HEK293 (cell line): ENCODE data around the gene CASS4.

Source experiments
- ELK4 ChIP-seq: IDR thresholded peaks from 2 replicates; pipeline ENCODE4 v1.6.1; 2011; ENCODE audit warnings: mild to moderate bottlenecking, low read depth, low read length, borderline replicate concordance
- HOXA7 ChIP-seq: sonication (generic); formaldehyde crosslinking; IDR thresholded peaks from 2 replicates; pipeline ENCODE4 v1.8.1; 2022; ENCODE audit warnings: missing genetic modification reagents, borderline replicate concordance
- IKZF3 ChIP-seq: fragments of 450-650 bp; IDR thresholded peaks from 2 replicates; pipeline ENCODE4 v1.5.0; 2018; ENCODE audit warnings: missing biosample characterization, mild to moderate bottlenecking, missing genetic modification characterization, moderate library complexity
- INSM2 ChIP-seq: fragments of 450-650 bp; formaldehyde crosslinking; IDR thresholded peaks from 2 replicates; pipeline ENCODE4 v1.5.1; 2016; ENCODE audit warnings: missing biosample characterization, missing genetic modification characterization
- KLF7 ChIP-seq: fragments of 450-650 bp; formaldehyde crosslinking; IDR thresholded peaks from 2 replicates; pipeline ENCODE4 v1.5.1; 2016; ENCODE audit warnings: missing biosample characterization, missing genetic modification characterization, borderline replicate concordance
- KLF9 ChIP-seq: fragments of 450-650 bp; formaldehyde crosslinking; IDR thresholded peaks from 2 replicates; pipeline ENCODE4 v1.5.1; 2016; ENCODE audit warnings: missing biosample characterization, missing genetic modification characterization, low read depth
- MYNN ChIP-seq: fragments of 450-650 bp; formaldehyde crosslinking; IDR thresholded peaks from 2 replicates; pipeline ENCODE4 v1.5.1; 2016; ENCODE audit warnings: missing biosample characterization, missing genetic modification characterization, borderline replicate concordance
- REPIN1 ChIP-seq: fragments of 450-650 bp; formaldehyde crosslinking; IDR thresholded peaks from 2 replicates; pipeline ENCODE4 v1.5.1; 2017; ENCODE audit warnings: missing biosample characterization, missing genetic modification characterization, low read depth
- ZBTB1 ChIP-seq: fragments of 450-650 bp; formaldehyde crosslinking; IDR thresholded peaks from 2 replicates; pipeline ENCODE4 v1.5.1; 2016; ENCODE audit warnings: missing biosample characterization, missing genetic modification characterization
- ZBTB48 ChIP-seq: fragments of 450-650 bp; formaldehyde crosslinking; IDR thresholded peaks from 2 replicates; pipeline ENCODE4 v1.5.1; 2016; ENCODE audit warnings: missing biosample characterization, missing genetic modification characterization
- ZBTB8A ChIP-seq: fragments of 450-650 bp; formaldehyde crosslinking; IDR thresholded peaks from 2 replicates; pipeline ENCODE4 v1.5.1; 2016; ENCODE audit warnings: missing biosample characterization, missing genetic modification characterization
- ZNF10 ChIP-seq: fragments of 450-650 bp; formaldehyde crosslinking; IDR thresholded peaks from 2 replicates; pipeline ENCODE4 v1.5.1; 2017; ENCODE audit warnings: missing biosample characterization, missing genetic modification characterization
- ZNF140 ChIP-seq: fragments of 450-650 bp; formaldehyde crosslinking; IDR thresholded peaks from 2 replicates; pipeline ENCODE4 v1.5.1; 2016; ENCODE audit warnings: missing biosample characterization, missing genetic modification characterization
- ZNF16 ChIP-seq: fragments of 450-650 bp; formaldehyde crosslinking; IDR thresholded peaks from 2 replicates; pipeline ENCODE4 v1.5.1; 2016; ENCODE audit warnings: low read depth, missing biosample characterization, missing genetic modification characterization
- ZNF175 ChIP-seq: fragments of 450-650 bp; formaldehyde crosslinking; IDR thresholded peaks from 2 replicates; pipeline ENCODE4 v1.5.1; 2016; ENCODE audit warnings: missing biosample characterization, missing genetic modification characterization
- ZNF211 ChIP-seq: fragments of 450-650 bp; formaldehyde crosslinking; IDR thresholded peaks from 2 replicates; pipeline ENCODE4 v1.5.1; 2016; ENCODE audit warnings: low read depth, missing biosample characterization, missing genetic modification characterization
- ZNF239 ChIP-seq: fragments of 450-650 bp; formaldehyde crosslinking; IDR thresholded peaks from 2 replicates; pipeline ENCODE4 v1.5.1; 2016; ENCODE audit warnings: missing biosample characterization, missing genetic modification characterization
- ZNF341 ChIP-seq: fragments of 450-650 bp; formaldehyde crosslinking; IDR thresholded peaks from 2 replicates; pipeline ENCODE4; 2016; ENCODE audit warnings: low read depth, missing biosample characterization, missing genetic modification characterization
- ZNF350 ChIP-seq: fragments of 450-650 bp; formaldehyde crosslinking; IDR thresholded peaks from 2 replicates; pipeline ENCODE4 v1.5.0; 2017; ENCODE audit warnings: missing biosample characterization, mild to moderate bottlenecking, missing genetic modification characterization
- ZNF544 ChIP-seq: fragments of 450-650 bp; formaldehyde crosslinking; IDR thresholded peaks from 2 replicates; pipeline ENCODE4 v1.5.0; 2017; ENCODE audit warnings: missing biosample characterization, missing genetic modification characterization
- ZNF621 ChIP-seq: fragments of 450-650 bp; formaldehyde crosslinking; IDR thresholded peaks from 2 replicates; pipeline ENCODE4 v1.5.1; 2017; ENCODE audit warnings: missing biosample characterization, missing genetic modification characterization
- ZNF623 ChIP-seq: fragments of 450-650 bp; formaldehyde crosslinking; IDR thresholded peaks from 2 replicates; pipeline ENCODE4 v1.5.1; 2016; ENCODE audit warnings: missing biosample characterization, missing genetic modification characterization
- ZNF677 ChIP-seq: fragments of 450-650 bp; IDR thresholded peaks from 2 replicates; pipeline ENCODE4 v1.5.0; 2018; ENCODE audit warnings: missing biosample characterization, mild to moderate bottlenecking, missing genetic modification characterization, moderate library complexity
- ZNF704 ChIP-seq: fragments of 450-650 bp; formaldehyde crosslinking; IDR thresholded peaks from 2 replicates; pipeline ENCODE4 v1.5.1; 2016; ENCODE audit warnings: missing biosample characterization, missing genetic modification characterization
- ZNF777 ChIP-seq: fragments of 450-650 bp; formaldehyde crosslinking; IDR thresholded peaks from 2 replicates; pipeline ENCODE4 v1.5.1; 2017; ENCODE audit warnings: missing biosample characterization, missing genetic modification characterization, borderline replicate concordance
- ZSCAN5A ChIP-seq: fragments of 450-650 bp; formaldehyde crosslinking; IDR thresholded peaks from 2 replicates; pipeline ENCODE4 v1.5.1; 2016; ENCODE audit warnings: missing biosample characterization, missing genetic modification characterization
- TF ChIP-seq, protein P1 (sequence below): fragments of 450-650 bp; formaldehyde crosslinking; IDR thresholded peaks from 2 replicates; pipeline ENCODE4 v1.5.1; 2016; ENCODE audit warnings: missing biosample characterization, missing genetic modification characterization
- TF ChIP-seq, protein P2 (sequence below): fragments of 450-650 bp; formaldehyde crosslinking; IDR thresholded peaks from 2 replicates; pipeline ENCODE4 v1.5.1; 2016; ENCODE audit warnings: missing biosample characterization, missing genetic modification characterization

CASS4 gene

DNA sequence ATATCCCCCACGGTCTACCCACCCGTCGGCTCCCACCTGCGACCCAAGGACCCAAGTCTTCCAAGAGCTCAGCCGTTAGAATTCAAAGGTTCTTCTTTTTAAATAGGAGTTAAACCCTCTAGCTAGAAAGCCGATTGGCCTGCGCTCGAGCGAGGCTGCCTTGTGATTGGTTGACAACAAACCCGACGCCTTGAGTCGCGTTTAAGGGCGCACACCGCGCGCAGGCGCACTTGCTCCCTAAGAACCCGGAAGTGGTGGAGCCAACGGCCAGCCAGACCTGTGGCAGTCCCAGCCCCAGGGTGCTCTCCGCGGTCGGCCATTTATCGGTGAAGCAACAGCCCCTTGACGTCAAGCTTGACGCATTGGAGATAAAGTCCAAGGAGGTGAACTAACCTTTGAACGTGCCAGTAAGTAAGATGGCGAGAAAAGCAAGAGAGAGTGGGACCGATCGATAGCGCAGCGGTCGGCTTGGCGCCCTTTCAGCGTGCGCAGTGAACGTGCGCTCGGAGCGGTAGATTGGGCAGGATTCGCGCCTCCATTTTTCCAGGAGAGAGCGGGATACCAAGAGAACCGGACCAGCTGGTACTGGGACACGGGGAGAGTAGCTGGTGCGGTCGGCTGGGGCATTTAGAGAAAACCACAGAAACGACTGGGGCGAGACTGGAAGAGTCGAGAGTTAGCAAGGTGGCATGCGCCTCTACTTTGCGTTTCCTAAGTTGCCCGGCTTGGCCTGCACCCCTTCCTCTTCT lies 19.8 kb upstream of the CASS4 start, which contains the start of the genes AURKA and CSTF1 (continued):
- TF ChIP-seq INSM2 (tag by site-specific recombination) (peak; percentile 49), ZNF677 (tag by site-specific recombination) (no peak), KLF9 (tag by site-specific recombination) (no peak; the same call in 1 of the 2 replicates), MYNN (tag by site-specific recombination) (no peak), ELK4 (no peak), ZSCAN5A (tag by site-specific recombination) (no peak), ZNF704 (no peak), ZNF777 (tag by site-specific recombination) (0 out of 2 replicates have a peak, but pooled peaks have one; percentile 24), KLF7 (tag by site-specific recombination) (no peak), ZBTB1 (tag by site-specific recombination) (0 out of 2 replicates have a peak, but pooled peaks have one; percentile 30), ZNF239 (tag by site-specific recombination) (no peak), ZNF621 (no peak), ZNF16 (no peak), REPIN1 (tag by site-specific recombination) (no peak), ZBTB48 (tag by site-specific recombination) (peak; percentile 30; the same call in 1 of the 2 replicates), ZNF10 (tag by site-specific recombination) (no peak), ZNF350 (tag by site-specific recombination) (no peak), IKZF3 (tag by site-specific recombination) (peak; percentile 81), ZNF341 (peak; percentile 54), ZNF175 (tag by site-specific recombination) (no peak), ZNF544 (tag by site-specific recombination) (no peak), ZNF140 (tag by site-specific recombination) (no peak), HOXA7 (no peak), ZNF623 (tag by site-specific recombination) (no peak), ZBTB8A (tag by site-specific recombination) (peak; percentile 89), ZNF211 (tag by site-specific recombination) (no peak)
- TF ChIP-seq, protein P1, sequence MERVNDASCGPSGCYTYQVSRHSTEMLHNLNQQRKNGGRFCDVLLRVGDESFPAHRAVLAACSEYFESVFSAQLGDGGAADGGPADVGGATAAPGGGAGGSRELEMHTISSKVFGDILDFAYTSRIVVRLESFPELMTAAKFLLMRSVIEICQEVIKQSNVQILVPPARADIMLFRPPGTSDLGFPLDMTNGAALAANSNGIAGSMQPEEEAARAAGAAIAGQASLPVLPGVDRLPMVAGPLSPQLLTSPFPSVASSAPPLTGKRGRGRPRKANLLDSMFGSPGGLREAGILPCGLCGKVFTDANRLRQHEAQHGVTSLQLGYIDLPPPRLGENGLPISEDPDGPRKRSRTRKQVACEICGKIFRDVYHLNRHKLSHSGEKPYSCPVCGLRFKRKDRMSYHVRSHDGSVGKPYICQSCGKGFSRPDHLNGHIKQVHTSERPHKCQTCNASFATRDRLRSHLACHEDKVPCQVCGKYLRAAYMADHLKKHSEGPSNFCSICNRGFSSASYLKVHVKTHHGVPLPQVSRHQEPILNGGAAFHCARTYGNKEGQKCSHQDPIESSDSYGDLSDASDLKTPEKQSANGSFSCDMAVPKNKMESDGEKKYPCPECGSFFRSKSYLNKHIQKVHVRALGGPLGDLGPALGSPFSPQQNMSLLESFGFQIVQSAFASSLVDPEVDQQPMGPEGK (tag by site-specific recombination): 0 out of 2 replicates have a peak, but pooled peaks have one; percentile 14
- TF ChIP-seq, protein P2, sequence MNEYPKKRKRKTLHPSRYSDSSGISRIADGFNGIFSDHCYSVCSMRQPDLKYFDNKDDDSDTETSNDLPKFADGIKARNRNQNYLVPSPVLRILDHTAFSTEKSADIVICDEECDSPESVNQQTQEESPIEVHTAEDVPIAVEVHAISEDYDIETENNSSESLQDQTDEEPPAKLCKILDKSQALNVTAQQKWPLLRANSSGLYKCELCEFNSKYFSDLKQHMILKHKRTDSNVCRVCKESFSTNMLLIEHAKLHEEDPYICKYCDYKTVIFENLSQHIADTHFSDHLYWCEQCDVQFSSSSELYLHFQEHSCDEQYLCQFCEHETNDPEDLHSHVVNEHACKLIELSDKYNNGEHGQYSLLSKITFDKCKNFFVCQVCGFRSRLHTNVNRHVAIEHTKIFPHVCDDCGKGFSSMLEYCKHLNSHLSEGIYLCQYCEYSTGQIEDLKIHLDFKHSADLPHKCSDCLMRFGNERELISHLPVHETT (tag by site-specific recombination): peak; percentile 70; the same call in 1 of the 2 replicates
